Mucosa of rectum (tissue), 2 donors: ENCODE results near the gene KCNF1.

ENCODE experiments used
- H3K27ac ChIP-seq, 2 donors: one replicate each; pipeline ENCODE4 v1.7.0; 2013; ENCODE audit warnings: inconsistent platforms in 2 of 2, low read depth in 2 of 2, low read length in 2 of 2
- H3K27me3 ChIP-seq, 2 donors: one replicate each; pipeline ENCODE4 v1.7.0; 2013; ENCODE audit warnings: low read length in 2 of 2; ENCODE audit not compliant: control insufficient read depth in 2 of 2, insufficient read depth in 2 of 2
- H3K36me3 ChIP-seq, 2 donors: one replicate each; pipeline ENCODE4 v1.7.0; 2013; ENCODE audit warnings: low read length in 2 of 2; ENCODE audit not compliant: control insufficient read depth in 2 of 2, insufficient read depth in 2 of 2
- H3K4me1 ChIP-seq, 2 donors: one replicate each; pipeline ENCODE4 v1.7.0; 2013; ENCODE audit warnings: low read length in 2 of 2, mild to moderate bottlenecking in 1 of 2; ENCODE audit not compliant: control insufficient read depth in 2 of 2, insufficient read depth in 2 of 2
- H3K4me3 ChIP-seq, 2 donors: one replicate each; pipeline ENCODE4 v1.7.0; 2013; ENCODE audit warnings: low read length in 2 of 2
- H3K9ac ChIP-seq, 2 donors: one replicate each; pipeline ENCODE4 v1.7.0; 2013; ENCODE audit warnings: low read length in 2 of 2, low read depth in 1 of 2, mild to moderate bottlenecking in 1 of 2
- H3K9me3 ChIP-seq, 2 donors: one replicate each; pipeline ENCODE4 v1.7.0; 2013; ENCODE audit warnings: low read length in 2 of 2; ENCODE audit not compliant: control insufficient read depth in 2 of 2
- donor health status: healthy.
- donor health status: Normal muscosa, but diverticular disease.

The KCNF1 gene

GRCh38 chr2:10924859-10925258, 13.1 kb downstream of the KCNF1 start:
- H3K4me1 ChIP-seq: no peaks in the 10 kb centered on the region
- H3K4me3 ChIP-seq: no peak overlapping the region
- H3K9me3 ChIP-seq: no peaks in the 10 kb centered on the region
- no peaks in the 10 kb centered on the region for H3K36me3 ChIP-seq
- H3K27me3 ChIP-seq: no peaks in the 10 kb centered on the region
- no peak overlapping the region for H3K27ac ChIP-seq
- no peak overlapping the region for H3K9ac ChIP-seq

GRCh38 chr2:10926191-10926820, 14.6 kb downstream of the KCNF1 start:
- Histone ChIP-seq H3K4me1 (no peaks in the 10 kb centered on the region), H3K9ac (no peak overlapping the region), H3K36me3 (no peaks in the 10 kb centered on the region), H3K27me3 (no peaks in the 10 kb centered on the region), H3K4me3 (no peak overlapping the region), H3K9me3 (no peaks in the 10 kb centered on the region), H3K27ac (no peak overlapping the region)

GRCh38 chr2:10930721-10931516, 19.2 kb downstream of the KCNF1 start:
- H3K36me3 ChIP-seq: no peaks in the 10 kb centered on the region
- H3K9ac ChIP-seq: no peak overlapping the region
- H3K4me1 ChIP-seq: no peaks in the 10 kb centered on the region
- H3K4me3 ChIP-seq: no peak overlapping the region
- no peaks in the 10 kb centered on the region for H3K9me3 ChIP-seq
- H3K27me3 ChIP-seq: peaks cover 0 to 1% of the 10 kb centered on the region in 2 donors
- no peak overlapping the region for H3K27ac ChIP-seq

- H3K9ac ChIP-seq: no peak overlapping the region
Observed at GRCh38 chr2:10931710-10932255, 20.0 kb downstream of the KCNF1 start.

GRCh38 chr2:10932345-10933151, 20.8 kb downstream of the KCNF1 start:
- Histone ChIP-seq H3K27me3 (peaks cover 0 to 1% of the 10 kb centered on the region in 2 donors), H3K27ac (no peak overlapping the region), H3K4me3 (no peak overlapping the region), H3K9ac (no peak overlapping the region), H3K36me3 (no peaks in the 10 kb centered on the region), H3K9me3 (no peaks in the 10 kb centered on the region), H3K4me1 (no peaks in the 10 kb centered on the region)

More at GRCh38 chr2:10931710-10932255, 20.0 kb downstream of the KCNF1 start:
- no peak overlapping the region for H3K27ac ChIP-seq
- no peaks in the 10 kb centered on the region for H3K9me3 ChIP-seq
- peaks cover 0 to 1% of the 10 kb centered on the region in 2 donors for H3K27me3 ChIP-seq
- no peaks in the 10 kb centered on the region for H3K36me3 ChIP-seq
- no peak overlapping the region for H3K4me3 ChIP-seq
- no peaks in the 10 kb centered on the region for H3K4me1 ChIP-seq

GRCh38 chr2:10933700-10934225, 22.0 kb downstream of the KCNF1 start:
- Histone ChIP-seq H3K4me1 (no peaks in the 10 kb centered on the region), H3K4me3 (no peak overlapping the region), H3K9ac (no peak overlapping the region), H3K27me3 (peaks cover 0 to 1% of the 10 kb centered on the region in 2 donors), H3K36me3 (no peaks in the 10 kb centered on the region), H3K27ac (no peak overlapping the region), H3K9me3 (no peaks in the 10 kb centered on the region)

GRCh38 chr2:10934308-10934978, 22.7 kb downstream of the KCNF1 start:
- H3K9ac ChIP-seq: no peak overlapping the region
- H3K4me3 ChIP-seq: no peak overlapping the region

GRCh38 chr2:10934979-10935350, 23.2 kb downstream of the KCNF1 start:
- Histone ChIP-seq H3K4me3 (no peak overlapping the region), H3K9ac (no peak overlapping the region), H3K27ac (no peak overlapping the region), H3K9me3 (peaks cover 0 to 2% of the 10 kb centered on the region in 2 donors), H3K27me3 (peaks cover 0 to 1% of the 10 kb centered on the region in 2 donors), H3K36me3 (no peaks in the 10 kb centered on the region), H3K4me1 (no peaks in the 10 kb centered on the region)

More at GRCh38 chr2:10934308-10934978, 22.7 kb downstream of the KCNF1 start:
- Histone ChIP-seq H3K27ac (no peak overlapping the region), H3K36me3 (no peaks in the 10 kb centered on the region), H3K9me3 (peaks cover 0 to 2% of the 10 kb centered on the region in 2 donors), H3K4me1 (no peaks in the 10 kb centered on the region), H3K27me3 (peaks cover 0 to 1% of the 10 kb centered on the region in 2 donors)

- H3K27me3 ChIP-seq: peaks cover 0 to 1% of the 10 kb centered on the region in 2 donors
- H3K9ac ChIP-seq: no peak overlapping the region
- H3K9me3 ChIP-seq: peaks cover 0 to 2% of the 10 kb centered on the region in 2 donors
- H3K36me3 ChIP-seq: no peaks in the 10 kb centered on the region
- H3K27ac ChIP-seq: no peak overlapping the region
- no peaks in the 10 kb centered on the region for H3K4me1 ChIP-seq
- no peak overlapping the region for H3K4me3 ChIP-seq
Observed at GRCh38 chr2:10935366-10935918, 23.7 kb downstream of the KCNF1 start.
